Common myeloid progenitor, CD34-positive (primary cell): ENCODE measurements around the gene OOSP4B.
"Not testable (repeated sequence)": the region's sequence is repeated elsewhere in the genome, so short reads cannot be mapped to it uniquely, and the experiment has no call there.

Experiments
- CTCF ChIA-PET: fragments of 350-600 bp; sonication (Branson Sonifier 250); formaldehyde crosslinking; loops from one replicate; lab custom pipeline; 2021; ENCODE audit warnings: antibody characterized with exemption; lab: Charles Lee
- POLR2A ChIA-PET: fragments of 350-600 bp; sonication (Branson Sonifier 250); formaldehyde crosslinking; loops from one replicate; lab custom pipeline; 2021; ENCODE audit warnings: antibody characterized with exemption; lab: Charles Lee
- DNase-seq, 3 donors: peaks; one replicate each; pipeline versions ENCODE4 v3.0.0 to v3.0.0-alpha.2; 2013
- H3K27ac ChIP-seq, 2 experiments: 1 replicate in 1 of 2; 2 replicates in 1 of 2; pipeline ENCODE4 v1.7.0; 2013; ENCODE audit warnings: inconsistent platforms in 2 of 2, low read length in 2 of 2, mild to moderate bottlenecking in 2 of 2, low read depth in 1 of 2, moderate library complexity in 1 of 2; ENCODE audit not compliant: severe bottlenecking in 2 of 2, insufficient read depth in 1 of 2, poor library complexity in 1 of 2
- H3K27me3 ChIP-seq, 5 experiments: replicated peaks in 2 of 5; 1 replicate in 3 of 5; 2 replicates in 2 of 5; pipeline versions ENCODE4 v1.6.1 to v1.7.0; 2013; ENCODE audit warnings: low read length in 4 of 5, mild to moderate bottlenecking in 2 of 5, moderate library complexity in 2 of 5, inconsistent platforms in 1 of 5; ENCODE audit not compliant: insufficient read depth in 5 of 5, control insufficient read depth in 4 of 5
- H3K36me3 ChIP-seq, 4 experiments: 1 replicate in 2 of 4; 2 replicates in 2 of 4; pipeline versions ENCODE4 v1.6.1 to v1.7.0; 2013; ENCODE audit warnings: low read length in 3 of 4, control low read depth in 1 of 4, mild to moderate bottlenecking in 1 of 4; ENCODE audit not compliant: control insufficient read depth in 4 of 4, insufficient read depth in 4 of 4
- H3K4me1 ChIP-seq, 4 experiments: 1 replicate in 3 of 4; 2 replicates in 1 of 4; pipeline versions ENCODE4 v1.6.1 to v1.7.1; 2013; ENCODE audit warnings: low read length in 3 of 4, mild to moderate bottlenecking in 3 of 4, control low read depth in 1 of 4, inconsistent platforms in 1 of 4, moderate library complexity in 1 of 4; ENCODE audit not compliant: control insufficient read depth in 4 of 4, insufficient read depth in 4 of 4; ENCODE audit errors: control extremely low read depth in 1 of 4
- H3K4me3 ChIP-seq, 7 experiments: 1 replicate in 4 of 7; 2 replicates in 3 of 7; pipeline versions ENCODE4 v1.5.1 to v1.7.0; 2013; ENCODE audit warnings: mild to moderate bottlenecking in 7 of 7, low read length in 6 of 7, moderate library complexity in 6 of 7, inconsistent platforms in 2 of 7, low read depth in 2 of 7, control low read depth in 1 of 7; ENCODE audit not compliant: insufficient read depth in 4 of 7, control insufficient read depth in 1 of 7; ENCODE audit errors: extremely low read depth in 1 of 7
- H3K9me3 ChIP-seq, 5 experiments: 1 replicate in 4 of 5; 2 replicates in 1 of 5; pipeline versions ENCODE4 v1.6.1 to v1.7.1; 2013; ENCODE audit warnings: low read length in 4 of 5, mild to moderate bottlenecking in 2 of 5, inconsistent platforms in 1 of 5, low read depth in 1 of 5, moderate library complexity in 1 of 5; ENCODE audit not compliant: control insufficient read depth in 4 of 5, insufficient read depth in 2 of 5; ENCODE audit errors: control extremely low read depth in 1 of 5
- WGBS: methylation state at CpG from one replicate; pipeline ENCODE4 v1.1.5; 2013; ENCODE audit not compliant: insufficient coverage; 5-methylcytosine and 5-hydroxymethylcytosine counted together

The OOSP4B gene

GRCh38 chr11:60059052-60059451 is 42.1 kb downstream of the OOSP4B start:
- Histone ChIP-seq H3K4me3 (no peak overlapping the region), H3K27me3 (no peaks in the 10 kb centered on the region), H3K4me1 (peaks cover 7 to 19% (median 10%) of the 10 kb centered on the region in 4 experiments), H3K36me3 (no peaks in the 10 kb centered on the region), H3K27ac (no peak overlapping the region), H3K9me3 (no peaks in the 10 kb centered on the region)
- DNase-seq = no peak
- ChIA-PET CTCF (interaction anchor here (0.9 kb wide), 1 partner anchor 192 kb away, joined by 3 read pairs; no protein-coding TSS in a partner anchor), POLR2A (no interaction called here)
- WGBS = 100% methylated on average over 2 of the region's 3 CpGs

DNA sequence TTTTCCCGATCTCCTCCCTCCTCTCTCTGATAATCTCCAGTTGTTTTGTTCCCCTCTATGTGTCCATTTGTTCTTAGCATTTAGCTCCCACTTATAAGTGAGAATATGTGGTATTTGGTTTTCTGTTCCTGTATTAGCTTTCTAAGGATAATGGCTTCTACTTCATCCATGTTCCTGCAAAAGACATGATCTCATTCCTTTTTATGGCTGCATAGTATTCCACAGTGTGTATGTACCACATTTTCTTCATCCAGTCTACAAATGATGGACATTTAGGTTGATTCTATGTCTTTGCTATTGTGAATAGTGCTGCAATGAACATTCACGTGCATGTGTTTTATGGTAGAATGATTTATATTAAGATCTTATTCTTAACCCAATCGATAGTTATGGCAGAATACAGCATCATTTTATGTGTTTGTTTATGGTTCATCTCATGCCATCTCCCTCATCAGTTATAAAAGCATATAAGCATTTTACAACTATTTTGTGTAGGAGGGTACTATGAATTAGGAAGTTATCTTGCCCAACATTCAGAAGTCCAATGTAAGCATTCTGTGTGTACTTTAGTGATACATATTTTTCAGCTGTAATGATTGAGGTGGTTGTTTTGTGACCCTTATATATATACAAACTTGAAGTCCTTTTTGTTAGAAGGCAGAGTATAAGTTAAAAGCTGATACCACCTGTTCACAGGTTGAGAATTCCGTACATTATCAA is 42.7 kb downstream of the OOSP4B start:
- Histone ChIP-seq H3K27ac (no peak overlapping the region), H3K36me3 (no peaks in the 10 kb centered on the region), H3K27me3 (no peaks in the 10 kb centered on the region), H3K9me3 (no peaks in the 10 kb centered on the region), H3K4me1 (peaks cover 7 to 23% (median 17%) of the 10 kb centered on the region in 4 experiments), H3K4me3 (no peak overlapping the region)
- POLR2A ChIA-PET = no interaction called here
- CTCF ChIA-PET = interaction anchor here (0.9 kb wide), 1 partner anchor 192 kb away, joined by 3 read pairs; no protein-coding TSS in a partner anchor
- no peak for DNase-seq
- WGBS = no CpG with 5 or more reads among the region's 4 CpGs

DNA sequence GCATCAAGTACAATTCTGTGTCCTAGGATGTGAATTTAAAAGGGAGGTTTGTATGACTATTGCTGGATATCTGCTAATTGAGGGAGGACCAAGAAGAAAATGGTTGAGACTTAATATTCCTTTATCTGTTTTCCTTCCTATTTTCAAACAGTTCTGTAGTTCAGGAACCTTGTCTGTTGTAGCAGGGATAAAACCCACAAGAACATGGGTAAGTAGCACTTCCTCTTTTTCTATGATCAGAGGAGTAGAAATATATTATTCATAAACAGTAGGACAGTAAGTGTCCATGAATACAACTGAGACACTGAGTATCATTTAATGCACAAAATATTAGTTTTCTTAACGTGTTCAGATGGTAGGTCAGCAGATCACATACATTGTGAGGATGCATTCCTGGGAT is 47.1 kb downstream of the OOSP4B start:
- WGBS = no CpG with 5 or more reads among the region's 1 CpG
- POLR2A ChIA-PET = no interaction called here
- CTCF ChIA-PET = no interaction called here
- Histone ChIP-seq H3K36me3 (no peaks in the 10 kb centered on the region), H3K4me1 (peaks cover 4 to 13% (median 10%) of the 10 kb centered on the region in 4 experiments), H3K27ac (no peak overlapping the region), H3K9me3 (no peaks in the 10 kb centered on the region), H3K27me3 (no peaks in the 10 kb centered on the region), H3K4me3 (peak overlapping the region in 1 of 7 experiments; percentile 30)
- DNase-seq = peak; percentile 46 to 80 (median 66)

GRCh38 chr11:60065801-60066200 is 48.8 kb downstream of the OOSP4B start:
- ChIA-PET POLR2A (no interaction called here), CTCF (no interaction called here)
- H3K4me1 ChIP-seq = peaks cover 8 to 18% (median 12%) of the 10 kb centered on the region in 4 experiments
- no peaks in the 10 kb centered on the region for H3K9me3 ChIP-seq
- no peak overlapping the region for H3K4me3 ChIP-seq
- 100% methylated on average over 1 of the region's 1 CpG for WGBS
- DNase-seq = no peak
- no peaks in the 10 kb centered on the region for H3K27me3 ChIP-seq
- H3K36me3 ChIP-seq = no peaks in the 10 kb centered on the region
- no peak overlapping the region for H3K27ac ChIP-seq

- no peaks in the 10 kb centered on the region for H3K27me3 ChIP-seq
- no peaks in the 10 kb centered on the region for H3K36me3 ChIP-seq
- H3K4me1 ChIP-seq = peaks cover 5 to 10% (median 8%) of the 10 kb centered on the region in 4 experiments
- ChIA-PET CTCF (interaction anchor here (1.0 kb wide), 1 partner anchor 18 kb away, joined by 3 read pairs; no protein-coding TSS in a partner anchor), POLR2A (no interaction called here)
- no peak overlapping the region for H3K4me3 ChIP-seq
- no peaks in the 10 kb centered on the region for H3K9me3 ChIP-seq
- no peak overlapping the region for H3K27ac ChIP-seq
- no peak for DNase-seq
- 0% methylated on average over 1 of the region's 2 CpGs for WGBS
Observed at GRCh38 chr11:60069450-60069849, 52.5 kb downstream of the OOSP4B start.

DNA sequence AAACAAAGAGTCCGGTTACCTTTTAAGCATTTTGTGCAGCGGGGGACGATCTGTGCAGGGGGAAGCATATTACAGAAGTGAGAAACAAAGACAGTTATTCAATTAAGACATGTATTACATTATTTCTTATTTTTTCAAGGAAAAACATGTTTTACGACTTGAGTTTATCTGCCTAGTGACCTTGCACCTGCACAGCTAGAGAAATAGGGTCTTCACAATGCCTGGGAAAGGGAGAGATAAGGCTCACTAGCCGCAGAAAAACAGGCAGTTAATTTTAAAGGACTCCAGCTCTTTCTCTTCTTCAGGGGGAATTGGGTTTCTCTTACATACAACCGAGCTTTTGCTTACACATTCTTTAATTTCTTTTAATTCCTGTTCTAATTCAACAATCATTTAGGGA is 54.7 kb downstream of the OOSP4B start:
- H3K4me3 ChIP-seq, CTCF ChIA-PET, H3K9me3 ChIP-seq, H3K36me3 ChIP-seq, H3K27me3 ChIP-seq, H3K27ac ChIP-seq: not testable (repeated sequence)
- WGBS = 92% methylated on average over 2 of the region's 6 CpGs
- DNase-seq = peak in 1 of 3 donors; percentile 57
- POLR2A ChIA-PET = interaction anchor here (0.6 kb wide), 1 partner anchor 20 kb away, joined by 3 read pairs; no protein-coding TSS in a partner anchor
- H3K4me1 ChIP-seq = peaks cover 0 to 11% (median 6%) of the 10 kb centered on the region in 4 experiments

- Histone ChIP-seq H3K27ac (no peak overlapping the region), H3K27me3 (no peaks in the 10 kb centered on the region), H3K36me3 (no peaks in the 10 kb centered on the region), H3K9me3 (peaks cover 0 to 6% (median 0%) of the 10 kb centered on the region in 5 experiments), H3K4me1 (peaks cover 0 to 3% (median 0%) of the 10 kb centered on the region in 4 experiments), H3K4me3 (no peak overlapping the region)
- no peak for DNase-seq
- ChIA-PET CTCF (interaction anchor here (0.6 kb wide), 1 partner anchor 16 kb away, joined by 3 read pairs; no protein-coding TSS in a partner anchor), POLR2A (interaction anchor here (0.6 kb wide), 1 partner anchor 237 kb away, joined by 3 read pairs; no protein-coding TSS in a partner anchor)
- 95% methylated on average over 15 of the region's 15 CpGs for WGBS
Observed at GRCh38 chr11:60077216-60077817, 60.3 kb downstream of the OOSP4B start.
